D341Med (cell line): ENCODE measurements around the gene CACNA1B.

ENCODE experiments used
- DNase-seq: peaks from one replicate; pipeline ENCODE4 v3.0.0; 2012; ENCODE audit warnings: low spot score

The CACNA1B gene

GRCh38 chr9:137920753-137921152 lies 43.2 kb downstream of the CACNA1B start:
- no peak for DNase-seq

GRCh38 chr9:137924169-137924568 lies 46.6 kb downstream of the CACNA1B start:
- no peak for DNase-seq

- DNase-seq = no peak
Measured at GRCh38 chr9:137924761-137925369, 47.3 kb downstream of the CACNA1B start.

- DNase-seq = no peak
Measured at GRCh38 chr9:137943655-137944054, 66.1 kb downstream of the CACNA1B start.

- no peak for DNase-seq
Measured at GRCh38 chr9:137945581-137945980, 68.0 kb downstream of the CACNA1B start.

GRCh38 chr9:137946993-137947392 lies 69.4 kb downstream of the CACNA1B start:
- DNase-seq = peak; percentile 3

- no peak for DNase-seq
Measured at GRCh38 chr9:137948642-137949041, 71.1 kb downstream of the CACNA1B start.

GRCh38 chr9:137949260-137949659 lies 71.7 kb downstream of the CACNA1B start:
- no peak for DNase-seq

GRCh38 chr9:137951107-137951506 lies 73.5 kb downstream of the CACNA1B start:
- no peak for DNase-seq

GRCh38 chr9:137951597-137952490 lies 74.3 kb downstream of the CACNA1B start:
- DNase-seq = no peak

GRCh38 chr9:137952976-137953666 lies 75.5 kb downstream of the CACNA1B start:
- peak; percentile 15 for DNase-seq

GRCh38 chr9:137953683-137954438 lies 76.3 kb downstream of the CACNA1B start:
- DNase-seq = peak; percentile 16

- DNase-seq = peak; percentile 10
Measured at GRCh38 chr9:137955224-137955570, 77.6 kb downstream of the CACNA1B start.

- peak; percentile 11 for DNase-seq
Measured at GRCh38 chr9:137955586-137955985, 78.0 kb downstream of the CACNA1B start.

- peak; percentile 9 for DNase-seq
Measured at GRCh38 chr9:137956039-137956438, 78.5 kb downstream of the CACNA1B start.

GRCh38 chr9:137956688-137957385 lies 79.3 kb downstream of the CACNA1B start:
- peak; percentile 21 for DNase-seq

- DNase-seq = peak; percentile 50
Measured at GRCh38 chr9:137959641-137960411, 82.2 kb downstream of the CACNA1B start.

GRCh38 chr9:137960496-137960895 lies 82.9 kb downstream of the CACNA1B start:
- peak; percentile 43 for DNase-seq

- DNase-seq = no peak
Measured at GRCh38 chr9:137963525-137963924, 85.9 kb downstream of the CACNA1B start.

GRCh38 chr9:137965177-137965795 lies 87.7 kb downstream of the CACNA1B start:
- no peak for DNase-seq
